ENCODE measurements around the gene C3AR1.
"Not testable (repeated sequence)": the region's sequence is repeated elsewhere in the genome, so short reads cannot be mapped to it uniquely, and the experiment has no call there.

- TF ChIP-seq PAX5 (IDR thresholded peaks at IDR 0.05; ENCODE audit: insufficient read depth, low read length, severe bottlenecking); TAF1 (IDR thresholded peaks at IDR 0.05; ENCODE audit: low read depth, low read length): not testable (repeated sequence)
Measured at GRCh38 chr12:8089277-8089676, 23.1 kb upstream of the C3AR1 start.

All from GM12891 (cell line).